Measurements from ENCODE around the gene PCDHA1.
A peak's percentile ranks its signal among the peaks of the same experiment; 100 is the strongest.

Gene PCDHA1

DNA sequence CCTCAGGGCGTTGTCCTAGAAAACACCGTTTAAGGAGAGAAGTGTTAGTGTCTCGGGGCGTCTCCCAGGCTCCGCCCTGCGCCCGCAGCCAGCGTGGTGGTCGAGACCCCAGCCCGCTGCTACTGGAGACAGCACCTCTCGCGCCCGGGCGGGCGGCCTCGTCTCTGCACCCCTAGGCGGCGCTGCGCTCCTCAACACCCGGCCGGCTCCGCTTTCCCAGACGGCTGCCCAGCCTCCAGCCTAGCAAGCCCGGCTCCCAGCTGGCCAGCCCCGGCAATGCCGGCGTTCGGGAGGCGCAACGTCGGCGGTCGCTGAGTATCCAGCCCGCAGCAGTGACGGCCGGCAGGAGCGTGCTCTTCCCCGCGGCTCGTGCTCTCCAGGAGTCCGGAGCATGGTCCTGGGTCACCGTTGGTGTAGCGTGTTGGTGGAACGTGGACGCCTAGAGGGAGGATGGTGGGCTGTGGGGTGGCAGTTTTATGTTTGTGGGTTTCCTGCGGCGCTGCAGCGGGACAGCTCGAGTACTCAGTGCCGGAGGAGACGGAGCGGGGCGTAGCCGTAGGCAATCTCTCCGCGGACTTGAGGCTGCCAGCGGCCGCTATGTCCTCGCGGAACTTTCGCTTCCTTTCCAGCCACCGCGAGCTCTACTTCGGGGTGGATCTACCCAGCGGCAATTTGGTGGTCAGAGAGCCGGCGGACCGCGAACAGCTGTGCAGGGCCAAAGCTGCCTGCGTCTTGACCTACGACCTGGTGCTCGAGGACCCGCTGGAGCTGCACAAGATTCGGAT is 140.7 kb downstream of the PCDHA1 start:
- peak; percentile 96 for DNase-seq

DNA sequence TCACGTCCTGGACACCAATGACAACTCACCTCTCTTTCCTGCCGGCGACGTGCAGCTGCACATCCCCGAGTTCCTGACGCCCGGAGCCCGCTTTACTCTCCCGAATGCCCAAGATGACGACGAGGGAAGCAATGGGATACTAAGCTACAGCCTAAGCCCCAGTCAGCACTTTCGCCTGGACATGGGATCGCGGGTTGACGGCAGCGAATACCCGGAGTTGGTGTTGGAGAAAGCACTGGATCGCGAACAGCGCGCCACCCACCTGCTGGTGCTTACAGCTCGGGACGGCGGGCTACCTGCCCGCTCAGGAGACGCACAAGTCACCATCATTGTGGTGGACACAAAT is 141.3 kb downstream of the PCDHA1 start:
- peak; percentile 67 for DNase-seq

DNA sequence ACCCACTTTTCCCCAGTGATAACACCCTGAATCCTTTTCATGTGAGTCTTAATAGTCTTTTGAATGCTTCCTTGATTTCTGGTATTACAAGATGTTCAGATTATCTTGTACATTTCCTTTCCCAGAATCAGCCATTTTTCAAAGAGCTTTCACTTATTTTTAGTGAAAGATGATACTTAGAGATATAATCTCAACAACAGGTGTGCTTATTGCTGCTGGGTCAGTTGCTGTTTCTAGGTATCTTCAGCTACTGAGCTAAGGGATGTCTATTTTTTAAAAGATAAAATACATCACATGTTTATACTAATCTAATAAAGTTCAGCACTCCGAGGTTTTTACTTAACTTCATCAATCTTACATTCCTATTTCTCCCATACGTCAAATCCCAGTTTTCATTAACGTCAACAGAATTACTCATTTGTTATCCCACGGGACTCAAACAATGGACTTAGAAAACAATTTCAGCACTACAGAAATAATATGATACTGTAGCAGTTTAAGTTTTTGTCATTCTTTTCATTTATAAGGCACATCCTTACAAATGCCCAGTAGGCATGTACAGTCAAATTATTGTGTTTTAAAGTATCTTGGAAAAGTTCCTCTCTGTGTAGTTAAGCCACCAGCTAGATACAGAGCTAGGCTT is 149.1 kb downstream of the PCDHA1 start:
- DNase-seq, result no peak

DNA sequence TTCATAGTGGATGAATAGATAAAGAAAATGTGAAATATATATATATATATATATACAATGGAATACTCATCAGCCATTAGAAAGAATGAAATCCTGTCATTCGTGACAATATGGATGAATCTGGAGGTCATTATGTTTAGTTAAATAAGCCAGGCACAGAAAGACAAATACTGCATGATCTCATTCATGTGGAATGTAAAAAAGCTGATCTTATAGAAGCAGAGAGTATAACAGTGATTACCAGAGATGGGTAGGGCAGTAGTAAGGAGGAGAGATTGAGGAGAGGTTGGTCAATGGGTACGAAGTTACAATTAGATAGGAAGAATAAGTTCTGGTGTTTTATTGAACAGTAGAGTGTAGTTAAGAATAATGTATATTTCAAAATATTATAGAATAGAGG is 160.6 kb downstream of the PCDHA1 start:
- peak; percentile 46 for DNase-seq

DNA sequence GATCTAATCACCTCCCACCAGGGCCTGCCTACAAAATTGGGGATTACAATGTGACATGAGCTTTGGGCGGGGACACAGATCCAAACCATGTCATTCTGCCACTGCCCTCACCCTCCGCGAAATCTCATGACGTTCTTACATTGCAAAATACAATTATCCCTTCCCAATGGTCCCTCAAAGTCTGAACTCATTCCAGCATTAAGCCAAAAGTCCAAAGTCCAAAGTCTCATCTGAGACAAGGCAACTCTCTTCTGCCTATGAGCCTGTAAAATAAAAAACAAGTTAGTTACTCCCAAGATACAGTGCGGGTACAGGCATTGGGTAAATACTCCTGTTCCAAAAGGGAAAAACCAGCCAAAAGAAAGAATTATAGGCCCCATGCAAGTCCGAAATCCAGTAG is 165.7 kb downstream of the PCDHA1 start:
- no peak for DNase-seq

DNA sequence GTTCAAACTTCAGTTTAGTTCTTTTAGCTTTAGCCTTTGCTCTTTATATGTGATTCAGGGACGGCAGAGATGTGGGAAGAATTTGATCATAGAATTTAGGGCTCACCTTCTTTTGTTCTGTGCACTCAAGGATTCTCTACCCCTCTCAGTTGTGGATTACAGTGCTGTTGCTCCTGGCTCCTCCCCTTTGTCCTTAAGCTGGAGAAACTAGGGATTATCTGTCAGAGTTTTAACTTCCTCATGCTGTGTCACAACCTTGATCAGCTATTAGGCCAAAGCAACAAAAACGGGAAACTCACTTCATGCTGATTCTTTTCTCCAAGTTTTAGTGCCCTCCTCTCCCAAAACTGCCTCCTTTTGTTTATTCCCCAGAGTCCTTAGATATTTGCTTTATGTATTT is 167.3 kb downstream of the PCDHA1 start:
- no peak for DNase-seq

DNA sequence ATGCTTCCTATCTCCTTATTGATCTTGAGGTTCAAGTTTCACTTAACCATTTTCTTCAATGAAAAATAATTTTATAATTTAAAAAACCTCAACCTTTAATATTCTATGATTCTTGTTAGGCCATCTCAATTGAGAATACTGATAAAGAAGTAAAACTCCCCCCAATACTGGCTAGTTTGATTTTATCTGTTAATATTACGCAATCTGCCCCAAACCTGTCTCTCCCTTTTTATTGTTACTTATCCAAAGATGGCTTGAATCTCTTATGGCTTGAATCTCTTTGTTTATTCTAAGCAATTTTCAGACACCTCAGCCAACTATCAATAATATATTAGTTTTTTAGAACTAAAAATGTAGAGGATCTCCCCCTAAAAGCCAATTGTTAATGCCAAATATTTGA is 176.2 kb downstream of the PCDHA1 start:
- DNase-seq, result no peak

DNA sequence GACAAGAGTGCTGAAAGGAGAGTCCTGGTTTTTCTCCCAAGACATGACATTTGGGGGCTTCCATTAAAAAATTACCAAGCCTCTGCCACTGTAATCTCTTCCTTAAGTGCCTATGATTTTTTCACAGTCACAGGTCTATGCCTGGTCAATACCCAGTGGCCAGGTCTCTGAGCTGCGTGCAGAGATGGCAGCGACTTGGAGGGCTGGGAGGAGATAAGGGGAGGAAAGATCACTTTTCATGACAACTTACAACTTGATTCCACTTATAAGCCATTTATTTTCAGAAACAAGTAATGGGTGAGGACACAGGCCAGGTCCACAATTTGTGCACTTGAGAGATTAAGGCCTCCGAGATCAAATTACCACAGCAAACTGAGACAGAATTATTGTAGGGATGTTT is 178.4 kb downstream of the PCDHA1 start:
- no peak for DNase-seq

DNA sequence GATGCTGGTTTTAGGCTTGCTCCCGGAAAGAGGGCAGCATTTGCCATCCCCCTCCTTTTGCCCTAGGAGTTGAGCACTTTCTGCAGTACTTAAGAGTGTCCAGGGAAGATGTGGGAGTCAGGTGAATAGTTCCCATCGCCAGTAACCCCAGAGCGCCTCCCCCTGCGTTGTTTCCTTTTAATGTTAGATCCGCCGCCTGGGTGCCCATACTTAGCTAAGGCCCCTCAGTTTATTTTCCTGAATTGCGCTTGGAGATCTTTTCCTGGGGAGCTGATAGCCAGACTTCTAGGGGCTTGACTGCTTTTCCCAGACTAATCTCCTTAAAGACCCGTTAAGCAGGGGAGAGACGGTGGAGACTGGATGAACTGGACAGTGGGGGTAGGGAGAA is 180.0 kb downstream of the PCDHA1 start:
- DNase-seq, result peak; percentile 66

DNA sequence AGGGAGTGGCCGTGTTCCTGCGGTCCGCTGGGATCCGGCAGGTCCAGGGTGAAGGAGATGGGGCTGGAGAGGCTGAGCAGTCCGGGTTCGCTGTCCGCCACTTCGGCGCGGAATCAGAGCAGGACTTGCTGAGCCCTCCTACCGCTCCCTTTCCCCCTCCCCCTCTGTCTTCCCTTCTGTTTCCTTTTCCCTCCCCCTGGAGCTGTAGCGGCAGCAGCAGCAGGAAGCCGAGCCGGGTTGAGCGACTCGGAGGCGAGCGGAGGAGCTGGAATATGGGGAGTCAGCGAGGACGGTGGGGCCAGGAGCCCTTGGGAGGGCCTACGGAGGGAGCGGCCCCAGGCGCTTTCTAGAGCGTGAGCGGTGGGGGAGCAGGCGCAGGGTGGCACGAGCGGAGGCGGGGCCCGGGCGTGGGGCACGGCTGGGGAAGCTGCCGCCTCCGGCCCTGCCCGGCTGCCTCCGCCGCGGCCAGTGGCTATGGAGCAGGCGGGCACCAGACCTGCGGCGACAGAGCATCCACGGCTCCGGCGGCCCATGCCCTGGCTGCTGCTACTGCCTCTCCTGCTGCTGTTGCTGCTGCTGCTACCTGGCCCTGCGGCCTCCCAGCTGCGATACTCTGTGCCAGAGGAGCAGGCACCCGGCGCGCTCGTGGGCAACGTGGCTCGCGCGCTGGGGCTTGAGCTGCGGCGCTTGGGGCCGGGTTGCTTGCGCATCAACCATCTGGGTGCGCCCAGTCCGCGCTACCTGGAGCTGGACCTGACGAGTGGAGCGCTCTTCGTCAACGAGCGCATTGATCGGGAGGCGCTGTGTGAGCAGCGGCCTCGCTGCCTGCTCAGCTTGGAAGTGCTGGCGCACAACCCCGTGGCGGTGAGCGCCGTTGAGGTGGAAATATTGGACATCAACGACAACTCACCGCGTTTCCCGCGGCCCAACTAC is 180.6 kb downstream of the PCDHA1 start, which contains the start of gene PCDHAC2:
Gene PCDHAC2 (plus strand): TSS at position 184 of the 933 bp plus-strand sequence. CDS start 291 bp downstream, at position 475.
- peak; percentile 92 for DNase-seq

DNA sequence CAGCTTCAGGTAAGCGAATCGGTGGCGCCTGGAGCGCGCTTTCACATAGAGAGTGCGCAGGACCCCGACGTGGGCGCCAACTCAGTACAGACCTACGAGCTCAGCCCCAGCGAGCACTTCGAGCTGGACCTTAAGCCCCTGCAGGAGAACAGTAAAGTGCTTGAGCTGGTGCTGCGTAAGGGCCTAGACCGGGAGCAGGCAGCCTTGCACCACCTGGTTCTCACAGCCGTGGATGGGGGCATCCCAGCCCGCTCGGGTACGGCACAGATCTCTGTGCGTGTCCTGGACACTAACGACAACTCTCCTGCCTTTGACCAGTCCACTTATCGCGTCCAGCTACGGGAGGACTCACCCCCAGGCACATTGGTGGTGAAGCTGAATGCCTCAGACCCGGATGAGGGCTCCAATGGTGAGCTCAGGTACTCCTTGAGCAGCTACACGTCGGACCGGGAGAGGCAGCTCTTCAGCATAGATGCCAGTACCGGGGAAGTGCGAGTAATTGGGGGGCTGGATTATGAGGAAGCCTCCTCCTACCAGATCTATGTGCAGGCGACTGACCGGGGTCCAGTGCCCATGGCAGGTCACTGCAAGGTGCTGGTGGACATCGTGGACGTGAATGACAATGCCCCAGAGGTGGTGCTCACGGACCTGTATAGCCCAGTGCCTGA is 181.4 kb downstream of the PCDHA1 start:
- no peak for DNase-seq

DNA sequence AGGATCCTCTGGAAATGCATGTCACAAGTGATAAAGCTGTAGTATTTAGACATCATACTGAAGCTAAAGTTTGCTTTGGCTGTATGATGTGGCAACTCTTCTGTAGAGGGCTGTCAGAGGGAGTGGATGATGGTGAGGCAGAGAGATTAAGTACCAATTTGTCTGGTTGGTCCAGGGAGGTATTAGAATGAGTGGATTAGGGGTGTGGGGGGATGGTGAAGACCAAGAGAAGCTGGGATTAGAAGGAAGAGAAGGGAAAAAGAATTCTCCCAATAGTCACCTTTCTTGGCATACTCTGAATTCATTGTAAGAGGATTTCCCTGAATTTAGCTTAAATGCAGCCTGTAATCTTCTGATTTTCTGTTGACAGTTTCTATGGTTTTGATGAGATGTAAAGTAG is 183.9 kb downstream of the PCDHA1 start:
- DNase-seq, result no peak

DNA sequence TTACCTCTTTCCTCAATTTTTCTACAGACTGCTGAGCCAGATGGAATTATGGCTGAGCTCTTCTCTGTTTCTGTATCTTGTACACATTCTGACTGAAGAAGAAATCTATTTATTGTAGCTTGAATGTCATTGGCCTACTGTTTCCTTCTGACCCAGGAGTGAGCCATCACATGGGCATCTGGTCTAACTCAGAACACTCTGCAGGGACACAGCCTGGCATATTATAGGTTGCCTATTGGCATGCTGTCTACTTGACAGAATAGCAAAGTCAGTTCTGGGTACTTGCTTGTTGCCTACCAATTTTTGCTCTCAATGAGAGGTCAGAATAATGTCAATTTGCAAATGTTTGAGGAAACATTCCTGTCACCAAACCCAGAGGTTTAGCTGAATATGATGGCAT is 187.6 kb downstream of the PCDHA1 start:
- no peak for DNase-seq

DNA sequence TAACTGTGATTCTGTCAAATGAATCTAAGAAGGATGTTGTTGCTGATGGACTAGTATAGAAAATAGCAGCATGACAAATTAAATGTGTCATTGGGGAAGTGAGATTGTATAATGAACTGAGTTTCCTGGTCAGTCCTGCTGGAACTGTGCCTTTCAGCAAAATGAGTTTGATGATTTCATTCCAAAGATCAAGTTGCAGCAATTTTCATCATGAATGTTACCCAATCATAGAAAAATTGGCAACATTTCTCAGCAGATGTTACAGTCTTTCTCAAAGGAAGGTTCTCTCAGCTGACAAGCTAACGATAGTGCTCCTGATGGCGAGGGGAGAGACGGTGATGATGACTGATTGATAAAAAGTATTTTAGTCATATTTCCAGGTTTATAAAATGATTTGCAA is 191.1 kb downstream of the PCDHA1 start:
- DNase-seq, result no peak

DNA sequence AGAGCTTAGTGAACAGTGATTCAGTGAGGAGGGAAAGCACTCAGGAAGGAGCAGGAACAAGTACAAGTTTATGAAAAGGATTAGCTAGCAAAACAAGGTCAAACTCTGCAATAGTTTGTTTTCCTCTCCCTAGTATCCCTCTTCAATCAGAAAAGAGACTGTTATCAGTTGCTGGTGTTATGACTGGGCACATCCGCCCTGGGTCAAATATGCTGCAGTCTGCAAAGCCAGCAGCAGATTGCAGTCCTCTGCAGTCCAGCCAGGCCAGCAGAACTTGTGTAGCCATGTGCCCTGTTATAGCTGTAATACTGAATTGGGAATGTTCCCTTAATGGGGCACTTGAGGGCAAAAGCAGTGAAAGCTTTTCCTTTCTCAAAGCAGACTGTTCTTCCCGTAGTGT is 192.3 kb downstream of the PCDHA1 start:
- DNase-seq, result no peak

DNA sequence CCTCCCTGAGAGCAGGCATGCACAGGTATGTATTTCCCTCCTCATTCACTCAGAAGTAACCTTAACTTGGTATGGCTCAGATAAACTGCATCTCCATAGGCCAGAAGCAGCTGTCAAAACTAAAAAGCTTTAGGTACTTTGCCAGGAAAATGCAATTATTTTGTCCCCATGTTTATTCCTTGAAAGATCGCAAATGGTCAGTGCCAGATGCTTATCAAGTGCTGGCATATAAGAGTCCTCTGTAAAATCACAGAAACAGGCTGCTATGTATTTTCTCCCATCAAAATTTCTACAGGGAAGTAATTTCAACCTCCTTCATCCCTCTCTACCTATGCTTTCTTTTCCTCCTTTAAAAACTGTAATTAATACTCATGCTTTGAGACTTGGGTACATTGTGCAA is 193.0 kb downstream of the PCDHA1 start:
- no peak for DNase-seq

DNA sequence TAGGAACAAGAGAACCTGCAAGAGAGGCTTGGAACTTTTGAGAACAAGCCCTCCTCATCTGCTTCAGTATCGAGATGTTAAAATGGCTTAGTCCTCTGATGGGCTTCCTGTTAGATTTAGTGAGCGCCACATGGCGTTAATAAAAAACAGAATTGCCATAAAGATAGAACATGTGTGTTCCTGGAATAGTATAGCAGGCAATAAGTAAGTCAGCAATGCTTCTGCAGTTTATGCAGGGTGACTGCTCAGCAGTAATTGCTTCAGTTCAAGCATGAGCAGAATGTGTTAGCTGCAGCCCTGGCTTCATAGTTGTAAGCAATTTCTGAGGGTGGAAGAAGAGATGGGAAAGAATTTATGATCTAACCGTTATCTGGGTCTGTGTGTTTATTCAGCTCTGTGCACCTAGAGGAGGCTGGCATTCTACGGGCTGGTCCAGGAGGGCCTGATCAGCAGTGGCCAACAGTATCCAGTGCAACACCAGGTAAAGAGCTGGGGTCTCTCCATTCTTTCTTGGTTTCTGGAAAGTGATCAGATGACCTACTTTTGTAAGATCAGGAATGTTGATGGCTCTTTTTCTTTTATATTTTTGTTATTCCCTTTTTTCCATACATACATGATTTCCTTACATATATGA is 196.3 kb downstream of the PCDHA1 start:
- no peak for DNase-seq

DNA sequence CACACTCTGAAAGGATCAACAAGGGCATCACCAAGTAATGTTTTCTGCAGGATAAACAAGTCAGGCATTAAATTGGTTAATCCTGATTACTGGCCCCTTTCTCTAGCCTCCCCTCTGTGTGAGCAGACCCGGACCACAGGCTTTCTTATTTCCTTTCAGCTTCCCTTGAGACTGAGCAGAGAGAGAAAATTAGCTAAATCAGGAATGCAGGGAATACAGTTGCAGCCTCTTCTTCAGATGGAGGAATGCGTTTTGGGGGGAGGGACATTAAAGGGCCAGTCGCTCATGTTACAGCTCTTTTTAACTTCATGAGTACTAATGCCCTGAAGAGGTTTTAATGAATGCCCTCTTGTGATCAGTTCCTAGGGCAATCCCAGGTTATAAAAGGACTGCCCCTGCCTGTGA is 200.2 kb downstream of the PCDHA1 start:
- no peak for DNase-seq

DNA sequence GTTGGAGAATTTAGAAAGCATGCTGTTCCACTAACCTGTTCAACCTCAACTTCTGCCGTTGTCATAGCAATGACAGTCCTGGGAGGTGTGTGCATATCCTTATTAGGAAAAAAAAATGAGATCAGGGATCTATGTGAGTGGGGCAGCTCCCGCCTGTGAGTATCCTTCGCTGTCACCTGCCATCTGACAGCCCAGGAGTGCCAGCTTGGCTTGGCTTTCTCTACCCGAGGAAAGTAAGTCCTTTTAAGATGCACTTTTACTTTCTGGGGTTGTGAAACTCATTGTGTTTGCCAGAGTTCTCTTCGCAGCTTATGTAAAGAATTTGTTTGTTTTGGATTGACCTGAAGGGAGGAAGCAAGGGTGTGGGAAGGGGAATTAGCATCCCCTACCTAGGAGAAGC is 202.2 kb downstream of the PCDHA1 start:
- DNase-seq, result peak; percentile 54

DNA sequence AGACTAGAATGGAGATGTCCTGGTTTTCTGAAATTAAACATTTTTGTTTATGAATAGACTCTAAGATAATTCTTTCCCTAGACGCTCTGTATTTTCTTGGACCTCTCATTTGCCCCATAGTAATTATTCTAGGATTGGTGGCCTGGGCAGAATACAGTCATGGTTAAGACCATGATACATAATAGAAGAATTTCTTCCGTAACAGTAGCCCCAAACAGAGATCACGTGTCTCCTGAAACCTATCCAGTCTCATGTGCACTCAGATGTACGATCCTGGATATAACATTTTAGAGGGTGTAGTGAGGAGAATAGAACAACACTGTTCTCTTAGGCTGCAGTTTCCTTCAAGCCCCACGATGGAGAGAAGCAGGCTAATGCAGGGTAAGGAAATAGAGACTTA is 202.7 kb downstream of the PCDHA1 start:
- DNase-seq, result no peak

DNA sequence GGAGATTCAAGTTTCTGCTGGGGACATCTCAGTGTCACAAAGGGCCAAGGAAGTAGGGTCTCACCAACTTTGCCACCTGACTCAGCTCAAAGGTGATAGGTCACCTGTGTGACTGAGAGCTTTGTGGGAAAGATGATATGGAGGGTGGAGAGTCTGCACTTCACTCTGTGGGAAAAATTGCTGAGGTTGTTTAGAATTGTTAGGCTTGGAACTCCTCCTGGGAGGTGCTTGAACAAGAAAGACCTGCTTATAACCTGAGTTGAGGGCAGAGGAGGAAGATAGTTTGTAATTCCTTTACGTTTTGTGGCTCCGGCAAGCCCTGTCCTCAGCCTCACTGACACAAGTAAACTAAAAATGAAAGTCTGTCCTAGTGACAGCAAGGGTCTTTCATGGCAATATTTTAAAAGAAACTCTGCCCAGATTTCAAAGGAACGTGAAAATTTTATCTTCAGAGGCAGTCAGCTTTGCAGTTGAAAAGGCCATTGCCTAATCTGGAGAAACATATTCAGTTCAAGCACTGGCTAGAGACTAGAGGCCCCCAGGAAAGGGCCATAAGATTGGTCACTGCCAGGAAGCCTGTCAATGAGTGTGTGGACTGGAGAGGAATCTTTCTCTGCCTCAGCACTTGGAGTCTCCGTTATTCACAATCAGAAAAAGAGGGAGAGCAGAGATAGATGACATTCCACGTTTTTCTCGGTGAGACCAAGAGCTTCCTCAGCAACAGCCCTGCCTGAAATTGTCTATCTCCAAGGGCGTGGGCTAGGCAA is 203.5 kb downstream of the PCDHA1 start:
- DNase-seq, result no peak

DNA sequence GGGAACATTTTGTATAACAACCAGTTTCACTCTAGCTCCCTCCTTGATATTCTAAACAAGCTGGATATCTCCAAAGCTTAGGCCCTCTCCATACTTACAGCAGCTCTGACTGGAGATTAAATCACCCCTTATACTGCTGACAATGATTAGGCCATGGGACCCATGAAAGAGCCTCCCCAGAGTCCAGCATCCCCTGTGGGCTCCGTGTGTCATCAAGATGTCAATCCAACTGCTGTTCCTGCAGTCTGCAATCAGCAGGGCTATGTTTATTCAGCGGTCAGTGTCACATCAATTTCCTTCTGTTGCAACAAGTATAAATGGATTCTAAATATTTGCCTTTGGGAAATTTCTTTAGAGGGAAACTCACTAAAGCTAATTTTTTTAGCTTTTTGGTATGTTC is 206.9 kb downstream of the PCDHA1 start:
- DNase-seq, result no peak

Measured in DMS53 (cell line).